Measurements from ENCODE around the gene MAPKAP1. TPM values are rescaled to one million over a fixed set of nuclear protein-coding genes. Genes with fewer than 3 reads are reported as not detected.
"Not testable (repeated sequence)": the region's sequence is repeated elsewhere in the genome, so short reads cannot be mapped to it uniquely, and the experiment has no call there.

The MAPKAP1 gene
- total RNA-seq, 1 donor from 2014 or later: 66.5 TPM

DNA sequence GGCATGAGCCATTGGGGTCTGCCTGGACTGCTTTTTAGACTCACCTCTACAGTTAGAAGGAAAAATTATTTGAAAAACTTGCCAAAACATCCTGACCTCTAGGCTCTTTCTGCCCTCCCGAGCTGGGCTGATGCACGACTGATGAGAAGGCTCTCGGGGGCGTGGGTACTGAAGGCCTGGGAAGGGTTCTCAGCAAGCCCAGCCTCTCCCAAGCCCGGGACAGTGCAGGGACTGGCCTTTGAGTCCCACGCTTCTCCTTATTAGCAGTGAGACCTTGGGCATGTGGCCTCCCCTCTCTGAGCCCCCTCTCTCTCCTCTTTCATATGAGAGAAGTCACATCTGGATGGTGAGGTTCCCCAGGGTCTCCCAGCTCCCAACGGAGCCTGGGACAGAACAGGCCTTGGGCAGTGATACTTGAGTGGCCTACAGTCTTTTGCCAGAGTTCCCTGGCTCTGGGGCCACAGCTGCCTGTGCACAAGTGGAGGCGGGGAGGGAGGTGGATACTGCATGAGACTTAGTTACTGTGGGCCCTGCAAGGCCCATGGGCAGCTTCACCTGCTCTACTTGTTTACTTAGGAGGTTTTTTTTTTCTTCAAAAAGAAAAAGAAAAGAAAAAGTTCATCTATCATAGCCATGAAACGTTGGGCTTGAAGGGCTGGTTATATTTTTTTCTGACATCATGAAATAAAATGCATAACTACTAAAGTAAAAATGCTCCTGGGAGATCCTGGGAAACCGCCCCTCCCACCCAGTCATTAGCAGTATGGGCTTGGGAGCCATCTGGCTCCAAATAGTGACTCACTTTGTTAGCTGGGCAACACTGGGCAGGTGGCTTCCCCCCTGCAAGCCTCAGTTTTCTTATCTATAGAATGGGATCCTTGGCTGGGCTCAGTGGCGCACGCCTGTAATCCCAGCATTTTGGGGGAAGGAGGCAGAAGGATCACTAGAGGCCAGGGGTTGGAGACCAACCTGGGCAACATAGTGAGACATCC is 306.0 kb downstream of the MAPKAP1 start:
- intact Hi-C loops (cut with micrococcal nuclease): no loop called here

DNA sequence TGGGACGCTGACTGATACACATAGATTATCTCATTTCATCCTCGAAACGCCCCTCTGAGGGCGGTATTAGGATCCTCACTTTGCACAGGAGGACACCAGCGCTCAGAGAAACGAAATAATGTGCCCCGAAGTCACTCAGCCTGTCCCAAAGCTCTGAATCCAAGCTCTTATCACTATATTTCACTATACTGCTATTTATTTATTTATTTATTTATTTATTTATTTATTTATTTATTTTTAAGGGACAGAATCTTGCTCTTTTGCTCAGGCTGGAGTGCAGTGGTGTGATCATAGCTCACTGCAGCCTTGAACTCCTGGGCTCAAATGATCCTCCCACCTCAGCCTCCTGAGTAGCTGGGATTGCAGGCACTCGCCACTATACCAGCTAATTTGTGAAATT is 306.8 kb downstream of the MAPKAP1 start:
- intact Hi-C loops (cut with micrococcal nuclease): not testable (repeated sequence)

DNA sequence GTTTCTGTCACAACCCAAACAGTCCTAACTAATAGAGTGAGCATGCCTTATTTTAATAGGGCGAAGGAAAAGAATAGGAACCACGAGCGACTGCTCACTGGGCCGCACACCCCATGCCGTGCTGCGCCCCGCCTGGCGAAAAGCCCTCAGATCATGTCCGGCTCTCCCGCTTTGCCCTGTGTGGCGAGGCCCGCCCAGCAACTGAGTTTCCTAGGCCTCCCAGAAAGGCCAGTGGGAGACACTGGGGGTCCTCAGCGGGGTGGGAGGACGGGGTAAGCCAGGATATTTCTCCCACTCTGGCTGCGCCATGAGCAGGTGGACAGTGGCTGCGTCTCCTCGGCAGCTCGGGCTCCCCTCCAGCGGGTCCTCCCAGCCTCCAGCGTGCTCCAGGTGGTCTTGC is 307.3 kb downstream of the MAPKAP1 start:
- intact Hi-C loops (cut with micrococcal nuclease): no loop called here

DNA sequence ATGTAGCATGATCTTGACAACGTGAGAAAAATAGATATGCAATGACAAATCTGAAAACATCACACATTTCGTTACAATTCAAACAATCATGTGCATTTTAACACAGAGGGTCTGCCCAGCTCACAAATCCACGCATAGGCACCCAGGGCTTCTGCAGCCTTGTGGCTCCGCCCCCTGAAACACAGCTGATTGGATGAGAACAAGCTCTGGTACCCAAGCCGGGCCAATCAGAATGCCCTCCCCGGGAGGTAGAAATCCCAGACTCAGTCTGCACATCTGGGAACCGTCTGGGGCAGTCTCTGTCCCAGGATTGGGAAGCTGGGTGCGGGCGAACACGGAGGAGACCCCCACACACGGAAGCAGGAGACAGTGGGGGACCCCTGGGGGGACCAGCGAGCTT is 307.8 kb downstream of the MAPKAP1 start:
- intact Hi-C loops (cut with micrococcal nuclease): no loop called here

DNA sequence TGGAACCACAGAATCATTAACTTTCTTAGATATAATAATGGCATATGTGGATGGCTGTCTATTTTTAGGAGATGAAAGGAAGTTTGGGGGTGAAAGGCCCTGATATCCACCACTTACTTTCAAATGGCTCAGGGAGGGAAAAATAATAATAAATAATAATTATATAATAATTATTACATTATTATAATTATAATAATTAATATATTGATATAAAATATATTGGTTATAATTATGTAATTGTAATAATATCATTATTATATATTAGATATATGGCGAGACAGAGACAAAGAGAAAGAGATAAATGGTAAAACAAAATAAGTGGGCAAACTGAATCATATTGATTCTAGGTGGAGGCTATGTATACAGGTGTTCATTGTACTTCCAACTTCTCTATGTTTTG is 308.8 kb downstream of the MAPKAP1 start:
- intact Hi-C loops (cut with micrococcal nuclease): no loop called here

GRCh38 chr9:125397736-125398135 is 309.3 kb downstream of the MAPKAP1 start:
- intact Hi-C loops (cut with micrococcal nuclease): no loop called here

GRCh38 chr9:125396799-125397198 is 310.2 kb downstream of the MAPKAP1 start:
- intact Hi-C loops (cut with micrococcal nuclease): no loop called here

DNA sequence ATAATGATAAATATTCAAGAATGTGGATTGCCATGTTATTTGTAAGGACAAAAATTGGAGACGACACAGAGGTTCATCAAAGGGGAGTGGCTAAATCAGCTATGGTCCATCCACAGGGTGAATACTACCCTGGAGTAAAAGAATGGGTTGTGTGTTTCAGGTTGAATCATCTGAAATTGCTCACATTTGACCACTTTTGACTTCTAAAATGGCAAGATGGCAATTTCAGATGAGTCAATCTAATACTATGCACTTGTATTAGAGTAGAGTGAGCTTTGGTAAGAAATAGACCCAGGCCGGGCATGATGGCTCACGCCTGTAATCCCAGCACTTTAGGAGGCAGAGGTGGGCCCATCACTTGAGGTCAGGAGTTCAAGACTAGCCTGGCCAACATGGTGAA is 313.6 kb downstream of the MAPKAP1 start:
- intact Hi-C loops (cut with micrococcal nuclease): no loop called here

DNA sequence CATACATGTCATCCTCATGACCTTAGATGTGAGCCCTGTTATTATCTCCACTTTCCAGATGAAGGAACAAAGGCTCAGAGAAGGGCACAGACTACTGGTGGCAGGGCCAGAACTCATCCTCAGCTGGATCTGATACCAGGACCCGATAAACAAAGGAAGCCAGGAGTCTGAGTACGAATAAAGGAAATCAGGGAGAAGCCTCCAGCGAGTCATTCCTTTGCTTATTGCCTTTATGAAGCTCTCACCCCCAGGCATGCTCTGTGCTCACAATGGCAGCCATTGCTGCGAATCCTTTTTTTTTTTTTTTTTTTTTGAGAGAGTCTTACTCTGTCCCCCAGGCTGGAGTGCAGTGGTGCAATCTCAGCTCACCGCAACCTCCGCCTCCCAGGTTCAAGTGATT is 315.3 kb downstream of the MAPKAP1 start:
- intact Hi-C loops (cut with micrococcal nuclease): no loop called here

- intact Hi-C loops (cut with micrococcal nuclease): no loop called here
These were observed 318.0 kb downstream of the MAPKAP1 start for GRCh38 chr9:125388978-125389377.

- intact Hi-C loops (cut with micrococcal nuclease): no loop called here
These were observed 319.0 kb downstream of the MAPKAP1 start for GRCh38 chr9:125387861-125388524.

Other genes with a start within 250 kb of the MAPKAP1 start
- gene PBX3, start 40.2 kb upstream of the MAPKAP1 start, total RNA-seq: 22.2 and 23.1 TPM in 2 replicates

All from T-helper 2 cell treated with Interferon-gamma antibody and Interleukin-4, amounts not matched to agents 100 ng/mL and 5 ng/mL, for 36 hours (primary cell).